Measurements from ENCODE around the gene ADAMTSL5. TPM values are rescaled to one million over a fixed set of nuclear protein-coding genes. Genes with fewer than 3 reads are reported as not detected.
"Not testable (repeated sequence)": the region's sequence is repeated elsewhere in the genome, so short reads cannot be mapped to it uniquely, and the experiment has no call there.

Gene ADAMTSL5
- total RNA-seq, 1 experiment from 2014 or later = 2.6 TPM

DNA sequence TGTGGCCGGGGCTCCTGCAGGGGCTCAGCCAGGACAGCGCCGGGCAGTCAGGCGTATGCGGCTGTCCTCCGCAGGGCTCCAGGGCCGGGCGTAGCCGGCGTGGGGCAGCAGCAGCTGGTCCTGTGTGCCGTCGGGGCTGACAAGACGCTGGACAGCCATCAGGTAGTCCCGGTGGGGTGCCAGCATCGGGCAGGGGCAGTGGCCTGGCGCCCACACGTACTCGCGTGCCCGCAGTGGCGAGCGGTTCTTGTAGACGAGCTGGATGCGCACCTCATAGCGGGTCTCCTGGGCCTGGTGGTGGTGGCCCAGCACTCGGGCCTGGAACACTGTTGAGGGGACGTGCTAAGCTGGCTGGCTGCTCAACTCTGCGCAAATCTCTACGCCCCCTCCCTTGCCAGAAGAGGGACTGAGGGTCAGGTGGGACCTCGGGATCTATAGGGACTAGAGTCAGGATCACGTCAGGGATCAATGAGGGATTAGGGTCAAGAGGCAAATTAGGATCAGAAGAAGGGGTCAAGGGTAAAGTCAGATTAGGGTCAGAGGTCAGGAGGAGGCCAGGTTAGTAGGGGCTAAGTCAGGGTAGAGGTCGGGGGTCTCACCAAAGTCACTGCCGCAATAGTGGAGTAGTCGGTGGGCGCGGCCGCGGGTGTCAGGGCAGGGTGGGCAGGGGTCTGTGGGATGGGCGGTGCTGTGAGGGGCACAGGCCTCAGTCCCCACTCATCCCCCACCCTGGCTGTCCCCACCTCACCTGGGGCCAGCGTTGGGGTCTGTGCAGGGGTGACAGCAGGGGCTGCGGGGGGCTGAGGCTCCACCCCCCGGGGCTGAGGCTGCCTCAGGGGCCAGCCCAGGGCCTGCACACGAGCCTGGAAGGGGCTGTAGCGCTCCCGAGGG is 6.6 kb downstream of the ADAMTSL5 start:
- Histone ChIP-seq H4K20me1 (ENCODE audit: insufficient read depth, low read depth, low read length) (no peaks in the 10 kb centered on the region), H3K27ac (ENCODE audit: low read length) (no peak overlapping the region), H3K9ac (ENCODE audit: low read length) (no peak overlapping the region)

DNA sequence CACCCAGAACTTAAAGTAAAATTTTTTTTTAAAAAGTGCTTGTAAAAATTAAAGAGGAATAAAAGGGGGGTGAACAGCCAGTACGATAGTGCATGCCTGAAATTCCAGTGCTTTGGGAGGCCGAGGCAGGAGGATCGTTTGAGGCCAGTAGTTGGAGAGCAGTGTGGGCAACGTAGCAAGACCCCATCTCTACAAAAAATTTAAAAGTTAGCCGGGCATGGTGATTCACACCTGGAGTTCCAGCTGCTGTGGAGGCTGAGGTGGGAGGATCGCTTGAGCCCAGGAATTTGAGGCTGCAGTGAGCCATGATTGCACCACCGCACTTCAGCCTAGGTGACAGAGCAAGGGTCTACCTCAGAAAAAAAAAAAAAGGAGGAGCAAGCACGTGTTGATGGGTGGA is 7.8 kb downstream of the ADAMTSL5 start:
- DNase-seq = no peak
- Histone ChIP-seq H3K9me2 (replicated peaks; ENCODE audit: insufficient read depth, low read length) (no peaks in the 10 kb centered on the region), H2AFZ (ENCODE audit: low read length) (no peak overlapping the region), H4K20me1 (ENCODE audit: insufficient read depth, low read depth, low read length) (no peaks in the 10 kb centered on the region), H3K4me2 (ENCODE audit: low read depth, low read length, poor library complexity, severe bottlenecking) (no peak overlapping the region), H3K79me2 (ENCODE audit: low read length) (no peaks in the 10 kb centered on the region), H3K9me3 (ENCODE audit: low read length) (no peaks in the 10 kb centered on the region), H3K4me3 (ENCODE audit: low read length) (no peak overlapping the region), H3K9ac (ENCODE audit: low read length) (no peak overlapping the region), H3K36me3 (ENCODE audit: insufficient read depth, low read length) (no peaks in the 10 kb centered on the region), H3K27me3 (ENCODE audit: low read length) (no peaks in the 10 kb centered on the region), H3K4me1 (ENCODE audit: low read length) (peaks cover 7% of the 10 kb centered on the region), H3K27ac (ENCODE audit: low read length) (no peak overlapping the region)

More for the DNA sequence above, 6.6 kb downstream of the ADAMTSL5 start:
- Histone ChIP-seq H3K4me3 (ENCODE audit: low read length) (no peak overlapping the region), H3K27me3 (ENCODE audit: low read length) (no peaks in the 10 kb centered on the region), H3K4me2 (ENCODE audit: low read depth, low read length, poor library complexity, severe bottlenecking) (no peak overlapping the region), H3K9me2 (replicated peaks; ENCODE audit: insufficient read depth, low read length) (no peaks in the 10 kb centered on the region), H3K36me3 (ENCODE audit: insufficient read depth, low read length) (no peaks in the 10 kb centered on the region), H3K4me1 (ENCODE audit: low read length) (peaks cover 7% of the 10 kb centered on the region), H2AFZ (ENCODE audit: low read length) (no peak overlapping the region), H3K9me3 (ENCODE audit: low read length) (no peaks in the 10 kb centered on the region), H3K79me2 (ENCODE audit: low read length) (no peaks in the 10 kb centered on the region)
- no peak for DNase-seq

DNA sequence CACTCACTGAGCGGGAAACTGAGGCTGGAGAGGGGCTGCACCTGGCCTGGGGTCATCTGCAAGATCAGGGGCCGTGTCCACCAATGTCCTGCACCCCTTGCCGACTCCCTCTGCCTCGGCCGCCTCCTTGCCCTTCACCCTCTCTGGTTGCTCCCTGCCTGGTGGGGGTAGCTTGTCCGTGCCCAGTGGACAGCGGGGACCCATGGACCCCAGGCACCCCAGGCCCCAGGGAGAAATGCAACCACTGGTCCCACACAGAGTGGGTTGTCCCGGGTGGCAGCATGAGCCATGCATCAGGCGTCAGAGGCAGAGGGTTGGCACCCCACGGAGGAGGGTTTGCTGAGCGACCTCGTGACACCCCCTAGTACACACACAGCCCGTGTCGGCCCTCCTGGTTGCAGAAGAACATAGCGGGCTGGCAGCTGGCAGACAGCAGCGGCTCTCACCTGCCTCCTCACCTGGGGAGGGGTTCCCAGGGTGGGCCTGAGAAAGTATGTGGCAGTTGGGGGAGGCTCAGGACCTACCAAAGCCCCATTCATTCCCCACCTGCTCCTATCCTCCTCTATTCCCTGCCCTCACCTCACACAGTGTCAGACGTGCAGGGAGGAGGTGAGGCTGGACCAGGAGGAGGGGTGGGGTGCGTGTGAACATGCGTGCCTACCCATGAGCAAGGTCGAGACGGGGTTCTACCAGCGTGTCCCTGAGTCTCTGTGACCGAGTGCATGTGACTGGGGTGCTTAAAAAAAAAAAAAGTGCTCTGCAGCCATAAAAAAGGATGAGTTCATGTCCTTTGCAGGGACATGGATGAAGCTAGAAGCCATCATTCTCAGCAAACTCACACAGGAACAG is 8.7 kb downstream of the ADAMTSL5 start:
- Histone ChIP-seq H3K4me2 (ENCODE audit: low read depth, low read length, poor library complexity, severe bottlenecking) (no peak overlapping the region), H3K9me3 (ENCODE audit: low read length) (no peaks in the 10 kb centered on the region), H3K4me1 (ENCODE audit: low read length) (peaks cover 7% of the 10 kb centered on the region), H3K4me3 (ENCODE audit: low read length) (no peak overlapping the region), H3K9me2 (replicated peaks; ENCODE audit: insufficient read depth, low read length) (no peaks in the 10 kb centered on the region), H3K9ac (ENCODE audit: low read length) (0 out of 2 replicates have a peak overlapping the region, but pooled peaks have one; percentile 27), H2AFZ (ENCODE audit: low read length) (no peak overlapping the region), H3K27ac (ENCODE audit: low read length) (no peak overlapping the region), H3K79me2 (ENCODE audit: low read length) (no peaks in the 10 kb centered on the region), H4K20me1 (ENCODE audit: insufficient read depth, low read depth, low read length) (no peaks in the 10 kb centered on the region), H3K36me3 (ENCODE audit: insufficient read depth, low read length) (no peaks in the 10 kb centered on the region), H3K27me3 (ENCODE audit: low read length) (no peaks in the 10 kb centered on the region)
- DNase-seq = no peak

DNA sequence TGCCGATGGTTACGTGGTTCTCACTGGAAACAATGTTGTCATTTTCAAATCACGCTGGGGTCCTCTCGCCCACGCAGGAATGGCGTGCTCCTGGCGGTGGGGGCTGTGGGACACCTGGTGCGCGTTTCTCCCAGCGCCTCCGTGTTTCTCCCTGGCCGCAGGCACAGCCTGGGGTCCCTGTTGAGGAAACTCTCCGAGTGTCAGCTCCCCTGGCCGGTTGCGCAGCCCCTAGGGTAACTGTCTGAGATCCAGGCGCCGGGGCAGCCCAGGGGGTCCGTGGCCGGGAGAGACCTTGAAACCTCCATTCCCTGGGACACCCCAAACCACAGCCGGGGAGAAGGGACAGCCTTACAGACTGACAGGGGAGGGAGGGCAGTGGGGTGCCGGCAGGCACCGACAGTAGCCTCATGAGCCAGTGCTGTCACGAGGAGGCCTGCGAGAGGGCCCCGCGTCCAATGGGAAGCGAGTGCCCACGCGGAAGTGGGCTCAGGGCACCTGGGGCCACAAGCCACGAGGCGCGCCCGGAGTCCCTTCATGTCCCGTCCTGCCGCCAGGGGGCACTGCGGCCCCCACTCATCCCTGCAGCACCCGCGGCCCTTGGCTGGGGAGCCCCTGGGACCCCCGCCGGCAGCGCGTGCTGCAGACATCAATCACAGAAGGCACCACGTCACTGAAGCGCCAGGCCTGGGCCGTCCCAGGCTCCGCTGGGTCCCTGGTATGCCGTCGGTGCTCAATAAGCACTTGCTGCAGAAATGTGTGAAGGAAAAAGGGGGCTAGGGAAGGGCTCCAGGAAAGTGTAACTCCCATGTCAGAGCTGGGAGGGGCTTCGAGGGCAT is 9.5 kb downstream of the ADAMTSL5 start:
- Histone ChIP-seq H3K27ac (ENCODE audit: low read length) (no peak overlapping the region), H3K9ac (ENCODE audit: low read length) (0 out of 2 replicates have a peak overlapping the region, but pooled peaks have one; percentile 27), H3K9me2 (replicated peaks; ENCODE audit: insufficient read depth, low read length) (no peaks in the 10 kb centered on the region), H4K20me1 (ENCODE audit: insufficient read depth, low read depth, low read length) (no peaks in the 10 kb centered on the region), H3K4me3 (ENCODE audit: low read length) (no peak overlapping the region), H3K27me3 (ENCODE audit: low read length) (no peaks in the 10 kb centered on the region), H3K4me1 (ENCODE audit: low read length) (peaks cover 7% of the 10 kb centered on the region), H3K4me2 (ENCODE audit: low read depth, low read length, poor library complexity, severe bottlenecking) (no peak overlapping the region), H3K36me3 (ENCODE audit: insufficient read depth, low read length) (no peaks in the 10 kb centered on the region), H3K9me3 (ENCODE audit: low read length) (no peaks in the 10 kb centered on the region), H3K79me2 (ENCODE audit: low read length) (no peaks in the 10 kb centered on the region), H2AFZ (ENCODE audit: low read length) (peak overlapping the region; percentile 42; the same call in 1 of the 2 replicates)
- peak; percentile 89 for DNase-seq

DNA sequence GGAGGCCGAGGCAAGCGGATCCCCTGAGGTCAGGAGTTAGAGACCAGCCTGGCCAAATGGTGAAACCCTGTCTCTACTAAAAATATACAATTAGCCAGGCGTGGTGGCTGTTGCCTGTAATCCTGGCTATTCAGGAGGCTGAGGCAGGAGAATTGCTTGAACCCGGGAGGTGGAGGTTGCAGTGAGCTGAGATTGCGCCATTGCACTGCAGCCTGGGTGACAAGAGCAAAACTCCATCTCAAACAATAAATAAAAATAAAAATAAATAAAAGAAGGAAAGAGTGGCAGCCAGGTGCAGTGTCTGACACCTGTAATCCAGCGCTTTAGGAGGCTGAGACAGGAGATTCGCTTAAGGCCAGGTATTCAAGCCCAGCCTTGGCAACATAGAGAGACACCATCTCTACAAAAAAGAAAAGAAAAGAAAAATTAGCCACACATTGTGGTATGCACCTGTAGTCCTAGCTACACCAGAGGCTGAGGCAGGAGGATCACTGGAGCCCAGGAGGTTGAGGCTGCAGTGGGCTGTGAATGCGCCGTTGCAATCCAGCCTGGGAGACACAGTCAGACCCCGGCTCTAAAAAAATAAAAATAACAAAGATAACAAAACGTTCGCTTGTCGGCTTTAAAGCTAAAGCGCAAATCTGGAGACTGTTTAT is 10.3 kb downstream of the ADAMTSL5 start:
- H3K9me3 ChIP-seq (ENCODE audit: low read length) = no peaks in the 10 kb centered on the region
- peaks cover 11% of the 10 kb centered on the region for H3K4me1 ChIP-seq (ENCODE audit: low read length)
- no peak overlapping the region for H3K27ac ChIP-seq (ENCODE audit: low read length)
- no peak for DNase-seq
- H3K36me3 ChIP-seq (ENCODE audit: insufficient read depth, low read length) = no peaks in the 10 kb centered on the region
- H3K4me2 ChIP-seq (ENCODE audit: low read depth, low read length, poor library complexity, severe bottlenecking) = no peak overlapping the region
- no peak overlapping the region for H3K9ac ChIP-seq (ENCODE audit: low read length)
- H3K79me2 ChIP-seq (ENCODE audit: low read length) = no peaks in the 10 kb centered on the region
- no peaks in the 10 kb centered on the region for H3K9me2 ChIP-seq (replicated peaks; ENCODE audit: insufficient read depth, low read length)
- no peak overlapping the region for H2AFZ ChIP-seq (ENCODE audit: low read length)
- no peaks in the 10 kb centered on the region for H4K20me1 ChIP-seq (ENCODE audit: insufficient read depth, low read depth, low read length)
- H3K4me3 ChIP-seq (ENCODE audit: low read length) = no peak overlapping the region
- no peaks in the 10 kb centered on the region for H3K27me3 ChIP-seq (ENCODE audit: low read length)

DNA sequence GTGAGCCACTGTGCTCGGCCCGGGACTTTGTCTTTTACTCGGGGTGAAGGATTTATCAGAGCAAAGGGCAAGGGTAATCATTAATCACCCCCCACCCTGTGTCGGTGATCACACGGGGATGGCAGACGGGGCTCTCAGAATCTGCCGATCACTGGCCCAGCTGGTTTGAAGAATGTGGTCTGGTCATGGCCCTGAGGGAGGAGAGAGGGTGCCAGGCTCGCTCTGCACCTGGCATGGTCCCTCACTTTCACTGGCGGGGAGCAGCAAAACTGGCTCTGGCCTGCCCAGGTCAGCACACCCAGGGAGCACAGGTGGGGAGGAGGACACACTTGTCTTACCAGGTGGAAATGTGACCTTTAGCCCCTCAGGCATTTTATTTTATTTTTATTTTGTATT is 11.6 kb downstream of the ADAMTSL5 start:
- no peak overlapping the region for H3K4me2 ChIP-seq (ENCODE audit: low read depth, low read length, poor library complexity, severe bottlenecking)
- no peaks in the 10 kb centered on the region for H3K27me3 ChIP-seq (ENCODE audit: low read length)
- DNase-seq = no peak

DNA sequence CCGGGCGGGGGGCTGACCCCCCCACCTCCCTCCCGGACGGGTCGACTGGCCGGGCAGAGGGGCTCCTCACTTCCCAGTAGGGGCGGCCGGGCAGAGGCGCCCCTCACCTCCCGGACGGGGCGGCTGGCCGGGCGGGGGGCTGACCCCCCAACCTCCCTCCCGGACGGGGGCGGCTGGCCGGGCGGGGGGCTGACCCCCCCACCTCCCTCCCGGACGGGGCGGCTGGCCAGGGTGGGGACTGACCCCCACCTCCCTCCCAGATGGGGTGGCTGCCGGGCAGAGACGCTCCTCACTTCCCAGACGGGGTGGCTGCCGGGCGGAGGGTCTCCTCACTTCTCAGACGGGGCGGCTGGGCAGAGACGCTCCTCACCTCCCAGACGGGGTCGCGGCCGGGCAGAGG is 13.6 kb downstream of the ADAMTSL5 start:
- not testable (repeated sequence) for H3K4me3 ChIP-seq (ENCODE audit: low read length); H3K27ac ChIP-seq (ENCODE audit: low read length); H3K79me2 ChIP-seq (ENCODE audit: low read length); H3K36me3 ChIP-seq (ENCODE audit: insufficient read depth, low read length); H4K20me1 ChIP-seq (ENCODE audit: insufficient read depth, low read depth, low read length); DNase-seq; H3K9ac ChIP-seq (ENCODE audit: low read length); H3K9me2 ChIP-seq (replicated peaks; ENCODE audit: insufficient read depth, low read length); H3K27me3 ChIP-seq (ENCODE audit: low read length); H3K4me2 ChIP-seq (ENCODE audit: low read depth, low read length, poor library complexity, severe bottlenecking); H3K9me3 ChIP-seq (ENCODE audit: low read length); H2AFZ ChIP-seq (ENCODE audit: low read length)
- H3K4me1 ChIP-seq (ENCODE audit: low read length) = peaks cover 11% of the 10 kb centered on the region

More for the DNA sequence above, 11.6 kb downstream of the ADAMTSL5 start:
- no peaks in the 10 kb centered on the region for H3K9me2 ChIP-seq (replicated peaks; ENCODE audit: insufficient read depth, low read length)
- no peaks in the 10 kb centered on the region for H3K36me3 ChIP-seq (ENCODE audit: insufficient read depth, low read length)
- H3K79me2 ChIP-seq (ENCODE audit: low read length) = no peaks in the 10 kb centered on the region
- no peak overlapping the region for H3K9ac ChIP-seq (ENCODE audit: low read length)
- no peak overlapping the region for H2AFZ ChIP-seq (ENCODE audit: low read length)
- H4K20me1 ChIP-seq (ENCODE audit: insufficient read depth, low read depth, low read length) = no peaks in the 10 kb centered on the region
- no peak overlapping the region for H3K4me3 ChIP-seq (ENCODE audit: low read length)
- H3K9me3 ChIP-seq (ENCODE audit: low read length) = no peaks in the 10 kb centered on the region
- no peak overlapping the region for H3K27ac ChIP-seq (ENCODE audit: low read length)
- H3K4me1 ChIP-seq (ENCODE audit: low read length) = peaks cover 11% of the 10 kb centered on the region
